Naive thymus-derived CD4-positive, alpha-beta T cell (primary cell): ENCODE results near the gene MFN1. TPM values are rescaled to one million over a fixed set of nuclear protein-coding genes. Genes with fewer than 3 reads are reported as not detected.
A peak's percentile ranks its signal among the peaks of the same experiment; 100 is the strongest.
"Not testable (repeated sequence)": the region's sequence is repeated elsewhere in the genome, so short reads cannot be mapped to it uniquely, and the experiment has no call there.

Experiments
- ATAC-seq: fragments of 150-1000 bp; cut with Tn5 transposase; 2 replicates; pipeline ENCODE4 v1.10.0; 2021; ENCODE audit warnings: mild to moderate bottlenecking, moderate library complexity
- CTCF ChIA-PET: fragments of 350-600 bp; sonication (Branson Sonifier 250); formaldehyde crosslinking; loops from one replicate; lab custom pipeline; 2021; ENCODE audit warnings: antibody characterized with exemption; lab: Charles Lee
- POLR2A ChIA-PET: fragments of 350-600 bp; sonication (Branson Sonifier 250); formaldehyde crosslinking; loops from one replicate; lab custom pipeline; 2021; ENCODE audit warnings: antibody characterized with exemption, inconsistent platforms; lab: Charles Lee
- DNase-seq, 9 donors: peaks; one replicate each; pipeline versions ENCODE4 v3.0.0 to v3.0.0-alpha.2; 2020 to 2022; ENCODE audit warnings: mixed read lengths in 1 of 9
- H3K27ac ChIP-seq: one replicate; pipeline ENCODE4 v1.7.0; 2013; ENCODE audit warnings: mild to moderate bottlenecking, low read depth, low read length, moderate library complexity
- H3K27me3 ChIP-seq, 2 donors: one replicate each; pipeline ENCODE4 v1.7.0; 2013; ENCODE audit warnings: low read length in 2 of 2, mild to moderate bottlenecking in 2 of 2, moderate library complexity in 2 of 2; ENCODE audit not compliant: control insufficient read depth in 2 of 2, insufficient read depth in 2 of 2
- H3K36me3 ChIP-seq, 3 experiments: 1 replicate in 2 of 3; 2 replicates in 1 of 3; pipeline ENCODE4 v1.7.0; 2013; ENCODE audit warnings: low read length in 3 of 3, mild to moderate bottlenecking in 3 of 3, moderate library complexity in 1 of 3; ENCODE audit not compliant: insufficient read depth in 3 of 3, control insufficient read depth in 2 of 3
- H3K4me1 ChIP-seq, 2 donors: one replicate each; pipeline ENCODE4 v1.7.0; 2013; ENCODE audit warnings: low read length in 2 of 2, mild to moderate bottlenecking in 2 of 2, moderate library complexity in 1 of 2; ENCODE audit not compliant: control insufficient read depth in 2 of 2, insufficient read depth in 2 of 2
- H3K4me3 ChIP-seq: 2 replicates; pipeline ENCODE4 v1.7.0; 2013; ENCODE audit warnings: mild to moderate bottlenecking, low read length
- H3K9me3 ChIP-seq, 3 experiments: 1 replicate in 2 of 3; 2 replicates in 1 of 3; pipeline ENCODE4 v1.7.0; 2013; ENCODE audit warnings: low read length in 3 of 3; ENCODE audit not compliant: control insufficient read depth in 2 of 3
- H3K27ac Mint-ChIP-seq, 9 donors: one replicate each; pipeline ENCODE4 v1.8.0; 2020 to 2022; ENCODE audit warnings: mixed read lengths in 9 of 9, mild to moderate bottlenecking in 8 of 9, moderate library complexity in 5 of 9, inconsistent platforms in 2 of 9
- H3K27me3 Mint-ChIP-seq, 5 donors: one replicate each; pipeline ENCODE4 v1.8.0; 2021 to 2022; ENCODE audit warnings: mixed read lengths in 5 of 5, mild to moderate bottlenecking in 1 of 5
- H3K36me3 Mint-ChIP-seq, 5 donors: one replicate each; pipeline ENCODE4 v1.8.0; 2020 to 2022; ENCODE audit warnings: mixed read lengths in 5 of 5, mild to moderate bottlenecking in 3 of 5, inconsistent platforms in 1 of 5
- H3K4me1 Mint-ChIP-seq, 7 donors: one replicate each; pipeline ENCODE4 v1.8.0; 2020 to 2022; ENCODE audit warnings: mixed read lengths in 7 of 7, mild to moderate bottlenecking in 3 of 7, inconsistent platforms in 1 of 7
- H3K4me3 Mint-ChIP-seq, 10 donors: one replicate each; pipeline ENCODE4 v1.8.0; 2020 to 2022; ENCODE audit warnings: mild to moderate bottlenecking in 10 of 10, mixed read lengths in 10 of 10, moderate library complexity in 6 of 10, inconsistent platforms in 2 of 10
- H3K9me3 Mint-ChIP-seq, 11 donors: one replicate each; pipeline ENCODE4 v1.8.0; 2020 to 2022; ENCODE audit warnings: mixed read lengths in 11 of 11, mild to moderate bottlenecking in 4 of 11, inconsistent platforms in 1 of 11, moderate library complexity in 1 of 11
- intact Hi-C, 2 donors: fragments of 100-400 bp; cut with micrococcal nuclease; formaldehyde crosslinking; loops; one replicate each; pipeline ENCODE4 v1.15.1; 2023
- polyA plus RNA-seq, 2 donors: library from polyadenylated mRNA; unstranded; fragments of 300-500 nt; fragmentation: Illumina TruSeq; gene quantifications; one replicate each; pipeline ENCODE4 v1.2.3, GENCODE V29; 2021
- total RNA-seq, 6 experiments: library from RNA in 5 of 6; stranded (reverse) in 5 of 6; gene quantifications; 1 replicate in 5 of 6; 2 replicates in 1 of 6; pipeline ENCODE4 v1.2.3 and lab custom pipeline; 2021 to 2026

MFN1 gene
- total and polyA plus RNA-seq, 7 experiments from 2014 or later: 7.4 to 58.1 (median 38.0) TPM

DNA sequence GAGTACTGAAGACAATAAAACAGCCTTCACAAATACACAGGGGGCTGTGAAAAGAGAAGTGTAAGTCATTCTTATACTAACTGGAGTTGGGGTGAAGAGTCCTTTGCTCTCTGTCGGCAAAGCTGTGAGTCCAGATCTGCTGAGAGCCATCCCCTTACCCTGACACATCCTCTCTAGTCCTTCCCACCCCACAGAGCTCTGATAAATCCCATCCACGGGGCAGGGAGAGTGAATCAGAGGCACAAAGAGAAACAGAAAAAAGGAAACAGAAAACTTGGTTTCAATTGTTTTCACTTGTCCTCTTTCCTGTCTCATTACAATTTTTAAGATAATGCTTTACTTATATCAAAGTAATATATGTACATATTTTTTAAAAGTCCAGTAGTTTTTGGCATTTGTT lies 42.9 kb upstream of the MFN1 start:
- DNase-seq (no peak), ATAC-seq (no peak)
- Histone ChIP-seq H3K4me1 (no peaks in the 10 kb centered on the region), H3K36me3 (no peaks in the 10 kb centered on the region), H3K27me3 (no peaks in the 10 kb centered on the region), H3K9me3 (no peaks in the 10 kb centered on the region), H3K27ac (no peak overlapping the region), H3K4me3 (no peak overlapping the region)
- ChIA-PET CTCF (no interaction called here), POLR2A (no interaction called here)
- Mint-ChIP-seq H3K9me3 (peaks cover 0 to 1% (median 0%) of the 10 kb centered on the region in 11 donors), H3K36me3 (no peaks in the 10 kb centered on the region), H3K27ac (no peak overlapping the region), H3K27me3 (peaks cover 0 to 20% (median 4%) of the 10 kb centered on the region in 5 donors), H3K4me1 (no peaks in the 10 kb centered on the region), H3K4me3 (no peak overlapping the region)
- intact Hi-C loops: no loop called here

DNA sequence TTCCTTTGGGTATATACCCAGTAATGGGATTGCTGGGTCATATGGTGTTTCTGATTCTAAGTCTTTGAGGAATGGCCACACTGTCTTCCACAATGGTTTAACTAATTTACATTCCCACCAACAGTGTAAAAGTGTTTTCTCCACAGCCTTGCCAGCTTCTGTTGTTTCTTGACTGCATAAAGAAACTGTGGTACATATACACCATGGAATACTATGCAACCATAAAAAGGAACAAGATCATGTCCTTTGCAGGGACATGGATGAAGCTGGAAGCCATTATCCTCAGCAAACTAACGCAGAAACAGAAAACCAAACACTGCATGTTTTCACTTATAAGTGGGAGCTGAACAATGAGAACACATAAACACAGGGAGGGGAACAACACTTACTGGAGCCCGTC lies 40.1 kb upstream of the MFN1 start:
- intact Hi-C loops, DNase-seq, ATAC-seq, H3K4me1 Mint-ChIP-seq, H3K4me3 ChIP-seq, H3K27ac Mint-ChIP-seq, H3K36me3 ChIP-seq, H3K4me3 Mint-ChIP-seq, H3K9me3 Mint-ChIP-seq, H3K9me3 ChIP-seq, POLR2A ChIA-PET, H3K36me3 Mint-ChIP-seq, CTCF ChIA-PET, H3K27ac ChIP-seq, H3K27me3 ChIP-seq, H3K4me1 ChIP-seq: not testable (repeated sequence)
- peaks cover 0 to 19% (median 4%) of the 10 kb centered on the region in 5 donors for H3K27me3 Mint-ChIP-seq

DNA sequence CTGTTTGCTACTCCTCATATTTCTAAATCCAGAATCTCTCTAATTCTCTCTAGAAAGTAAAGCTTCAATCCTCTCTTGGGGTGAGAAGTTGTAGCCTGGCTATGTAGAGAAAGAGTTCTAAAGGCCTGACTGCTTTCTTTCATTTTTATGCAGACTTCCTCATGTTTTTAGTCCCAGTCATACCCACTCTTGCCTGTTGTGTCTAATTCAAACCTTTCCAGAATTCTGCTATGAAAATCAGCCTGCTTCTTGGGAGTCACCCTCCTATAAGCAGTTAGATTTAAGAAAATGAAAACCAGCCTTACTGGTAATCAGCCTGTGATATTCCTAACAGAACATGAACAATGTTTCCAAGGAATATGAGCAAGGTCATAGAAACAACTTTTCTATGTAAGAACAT lies 39.5 kb upstream of the MFN1 start:
- no peak overlapping the region for H3K4me3 ChIP-seq
- H3K4me1 Mint-ChIP-seq: no peaks in the 10 kb centered on the region
- H3K9me3 ChIP-seq: no peaks in the 10 kb centered on the region
- H3K9me3 Mint-ChIP-seq: peaks cover 0 to 1% (median 0%) of the 10 kb centered on the region in 11 donors
- DNase-seq: no peak
- POLR2A ChIA-PET: interaction anchor here (0.6 to 0.9 kb wide), 2 partner anchors 13 to 14 kb away, joined by 3 to 4 read pairs; no protein-coding TSS in a partner anchor
- no peaks in the 10 kb centered on the region for H3K36me3 ChIP-seq
- no peak overlapping the region for H3K27ac Mint-ChIP-seq
- CTCF ChIA-PET: no interaction called here
- no peak for ATAC-seq
- no peak overlapping the region for H3K4me3 Mint-ChIP-seq
- H3K27me3 ChIP-seq: no peaks in the 10 kb centered on the region
- no peaks in the 10 kb centered on the region for H3K36me3 Mint-ChIP-seq
- peaks cover 0 to 23% (median 4%) of the 10 kb centered on the region in 5 donors for H3K27me3 Mint-ChIP-seq
- no peak overlapping the region for H3K27ac ChIP-seq
- no peaks in the 10 kb centered on the region for H3K4me1 ChIP-seq
- intact Hi-C loops: no loop called here

DNA sequence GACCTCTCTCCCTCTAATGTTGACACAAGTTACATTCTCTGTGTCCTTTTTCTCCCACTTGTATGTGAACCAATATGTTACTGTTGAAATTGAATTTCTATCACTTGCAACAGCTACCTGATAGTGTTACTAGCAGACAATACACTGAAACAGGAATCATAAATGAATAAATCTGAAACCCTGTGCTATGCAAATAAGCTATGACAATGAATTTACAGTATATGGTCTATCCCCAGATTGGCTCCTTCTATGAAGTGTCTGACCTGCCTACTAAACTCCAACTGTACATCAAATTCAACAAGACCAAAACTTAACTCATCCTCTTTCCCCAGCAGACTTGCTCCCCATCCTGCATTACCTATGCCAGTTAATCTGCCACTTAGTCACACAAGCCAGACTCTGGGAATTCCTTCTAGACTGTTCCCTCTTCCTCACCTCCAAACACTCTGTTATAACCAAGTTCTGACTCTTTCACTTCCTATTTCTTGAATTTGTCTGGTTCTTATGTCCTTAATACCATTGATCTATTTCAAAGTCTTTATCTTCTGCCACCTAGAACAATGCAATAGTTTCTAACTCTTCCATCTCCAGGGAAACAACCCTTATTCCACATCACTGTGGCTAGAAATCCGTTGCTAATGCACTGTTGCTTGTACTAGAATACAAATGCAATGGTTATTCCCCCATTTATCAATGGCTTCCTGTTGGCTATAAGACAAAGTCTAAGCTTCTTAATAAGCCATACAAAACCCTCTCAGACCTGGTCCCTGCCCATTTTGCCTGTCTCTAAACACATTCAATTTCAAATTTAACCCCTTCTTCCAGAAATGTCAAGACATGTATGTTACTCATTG lies 38.1 kb upstream of the MFN1 start:
- no peaks in the 10 kb centered on the region for H3K4me1 ChIP-seq
- no peak overlapping the region for H3K4me3 ChIP-seq
- H3K27me3 ChIP-seq: no peaks in the 10 kb centered on the region
- Mint-ChIP-seq H3K9me3 (peaks cover 0 to 1% (median 0%) of the 10 kb centered on the region in 11 donors), H3K4me3 (no peak overlapping the region), H3K27me3 (peaks cover 0 to 20% (median 4%) of the 10 kb centered on the region in 5 donors), H3K36me3 (no peaks in the 10 kb centered on the region), H3K4me1 (no peaks in the 10 kb centered on the region), H3K27ac (no peak overlapping the region)
- H3K9me3 ChIP-seq: no peaks in the 10 kb centered on the region
- H3K36me3 ChIP-seq: no peaks in the 10 kb centered on the region
- intact Hi-C loops: loop anchor here in 1 of 2 donors (10.0 kb wide), 1 partner anchor 95 kb away; no protein-coding TSS in a partner anchor
- POLR2A ChIA-PET: interaction anchor here (0.9 kb wide), 1 partner anchor 11 kb away, joined by 3 read pairs; no protein-coding TSS in a partner anchor
- DNase-seq (no peak), ATAC-seq (no peak)
- CTCF ChIA-PET: no interaction called here
- no peak overlapping the region for H3K27ac ChIP-seq

DNA sequence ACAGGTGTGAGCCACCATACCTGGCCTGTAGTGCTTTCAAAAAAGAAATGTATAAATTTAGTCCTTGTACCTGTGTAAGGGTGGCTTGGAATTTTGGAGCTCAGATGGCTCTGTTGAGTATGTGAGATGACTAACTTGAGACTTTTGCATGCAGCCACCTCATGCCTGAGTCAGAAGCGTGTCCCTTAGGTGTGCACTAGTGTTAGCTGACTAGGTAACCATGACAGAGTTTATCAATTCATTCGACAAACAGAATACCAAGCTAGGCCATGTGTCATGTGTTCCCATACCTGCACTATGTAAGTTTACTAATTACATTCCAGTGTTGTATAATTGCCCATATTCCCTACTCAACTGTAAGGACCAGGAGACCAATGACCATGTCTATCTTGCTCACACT lies 28.6 kb upstream of the MFN1 start:
- Mint-ChIP-seq H3K27ac (no peak overlapping the region), H3K4me1 (peaks cover 11 to 34% (median 26%) of the 10 kb centered on the region in 7 donors), H3K27me3 (peaks cover 0 to 28% (median 0%) of the 10 kb centered on the region in 5 donors), H3K36me3 (no peaks in the 10 kb centered on the region), H3K4me3 (no peak overlapping the region), H3K9me3 (peaks cover 0 to 1% (median 0%) of the 10 kb centered on the region in 11 donors)
- DNase-seq: no peak
- CTCF ChIA-PET: interaction anchor here (0.6 to 5.8 kb wide), 5 partner anchors 39 to 303 kb away, joined by 3 to 32 read pairs (median 3); no protein-coding TSS in a partner anchor
- intact Hi-C loops: loop anchor here (5.0 to 10.0 kb wide), 2 partner anchors 104 to 882 kb away; no protein-coding TSS in a partner anchor
- no peak overlapping the region for H3K4me3 ChIP-seq
- H3K9me3 ChIP-seq: no peaks in the 10 kb centered on the region
- peaks cover 0 to 6% (median 0%) of the 10 kb centered on the region in 3 experiments for H3K36me3 ChIP-seq
- ATAC-seq: no peak
- POLR2A ChIA-PET: interaction anchor here (2.0 kb wide), 1 partner anchor 171 kb away, joined by 11 read pairs; the partner anchor contains the start of gene PIK3CA
- peaks cover 10 to 14% of the 10 kb centered on the region in 2 donors for H3K4me1 ChIP-seq
- H3K27me3 ChIP-seq: no peaks in the 10 kb centered on the region
- no peak overlapping the region for H3K27ac ChIP-seq

DNA sequence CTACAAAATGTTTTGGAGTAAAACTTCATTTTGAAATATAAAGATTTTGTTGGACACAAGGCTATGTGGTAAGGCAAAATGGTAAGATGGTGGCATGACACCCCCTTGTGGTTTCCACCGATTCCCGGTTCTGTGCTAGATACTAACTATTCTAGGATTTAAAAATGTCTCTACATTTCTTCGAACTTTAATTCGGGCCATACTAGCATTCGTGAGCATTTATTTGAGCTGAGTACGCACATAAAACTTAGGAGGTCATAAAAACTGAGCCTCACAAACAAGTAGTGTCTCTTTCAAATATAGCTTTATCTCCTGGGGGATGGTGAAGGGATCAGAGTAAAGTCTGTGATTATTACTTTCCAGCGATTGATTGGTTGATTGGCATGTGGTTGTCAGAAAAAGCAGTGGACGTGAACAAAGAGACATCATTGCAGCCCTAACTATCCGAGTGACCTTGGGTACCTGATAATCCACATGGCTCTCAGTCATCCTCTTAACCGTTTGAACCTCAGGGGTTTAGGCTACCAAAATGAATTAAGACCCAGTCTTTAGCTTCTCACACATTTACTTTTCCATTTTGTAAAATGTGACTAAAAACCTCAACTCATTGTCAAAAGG lies 25.7 kb upstream of the MFN1 start:
- Histone ChIP-seq H3K4me3 (peak overlapping the region; percentile 93), H3K36me3 (peaks cover 0 to 6% (median 0%) of the 10 kb centered on the region in 3 experiments), H3K4me1 (peaks cover 9 to 22% of the 10 kb centered on the region in 2 donors), H3K27me3 (no peaks in the 10 kb centered on the region), H3K27ac (peak overlapping the region; percentile 98), H3K9me3 (no peaks in the 10 kb centered on the region)
- no peak for ATAC-seq
- Mint-ChIP-seq H3K27ac (peak overlapping the region; percentile 64 to 93 (median 89)), H3K9me3 (peaks cover 0 to 1% (median 0%) of the 10 kb centered on the region in 11 donors), H3K4me1 (peaks cover 22 to 45% (median 35%) of the 10 kb centered on the region in 7 donors), H3K36me3 (peaks cover 0 to 8% (median 0%) of the 10 kb centered on the region in 5 donors), H3K27me3 (peaks cover 0 to 17% (median 0%) of the 10 kb centered on the region in 5 donors), H3K4me3 (peak overlapping the region; percentile 65 to 95 (median 82))
- POLR2A ChIA-PET: interaction anchor here (0.9 to 5.5 kb wide), 10 partner anchors 14 to 332 kb away, joined by 3 to 64 read pairs (median 5); partner anchors contain the start of genes MFN1, PIK3CA and ZMAT3
- CTCF ChIA-PET: interaction anchor here (1.0 to 3.5 kb wide), 9 partner anchors 9 to 889 kb away, joined by 3 to 22 read pairs (median 7); no protein-coding TSS in a partner anchor
- DNase-seq: peak in 1 of 9 donors; percentile 8
- intact Hi-C loops: loop anchor here (1.0 to 5.0 kb wide), 11 partner anchors 41 to 1591 kb away; partner anchors contain the start of genes ACTL6A (in 1 of the 2), FXR1 (in 1 of the 2), GNB4 (in 1 of the 2) and TTC14 (in 1 of the 2)
